SKM-1 (cell line): Measurements from ENCODE around the gene MTUS2.
A peak's percentile ranks its signal among the peaks of the same experiment; 100 is the strongest.

Source experiments
- DNase-seq: peaks from one replicate; lab custom pipeline; 2025; ENCODE audit not compliant: unreplicated experiment; lab: John Stamatoyannopoulos, UW

MTUS2 gene

GRCh38 chr13:29499506-29500165 lies 679.5 kb downstream of the MTUS2 start:
- DNase-seq = no peak

- no peak for DNase-seq
These were observed 680.2 kb downstream of the MTUS2 start for GRCh38 chr13:29500386-29500785.

GRCh38 chr13:29501674-29502073 lies 681.5 kb downstream of the MTUS2 start:
- DNase-seq = no peak

GRCh38 chr13:29502391-29503008 lies 682.4 kb downstream of the MTUS2 start:
- no peak for DNase-seq

GRCh38 chr13:29503041-29503837 lies 683.1 kb downstream of the MTUS2 start:
- DNase-seq = no peak

GRCh38 chr13:29504691-29505090 lies 684.6 kb downstream of the MTUS2 start:
- DNase-seq = no peak

GRCh38 chr13:29505511-29505910 lies 685.4 kb downstream of the MTUS2 start:
- DNase-seq = no peak

GRCh38 chr13:29505950-29506349 lies 685.8 kb downstream of the MTUS2 start:
- DNase-seq = no peak

- DNase-seq = no peak
These were observed 687.2 kb downstream of the MTUS2 start for GRCh38 chr13:29507356-29507755.

GRCh38 chr13:29508130-29508875 lies 688.2 kb downstream of the MTUS2 start:
- peak; percentile 28 for DNase-seq

GRCh38 chr13:29508876-29509252 lies 688.7 kb downstream of the MTUS2 start:
- no peak for DNase-seq

- no peak for DNase-seq
These were observed 690.0 kb downstream of the MTUS2 start for GRCh38 chr13:29509999-29510589.

- DNase-seq = no peak
These were observed 690.5 kb downstream of the MTUS2 start for GRCh38 chr13:29510651-29511084.

- DNase-seq = no peak
These were observed 691.1 kb downstream of the MTUS2 start for GRCh38 chr13:29511106-29511796.

- no peak for DNase-seq
These were observed 691.8 kb downstream of the MTUS2 start for GRCh38 chr13:29511980-29512379.

- no peak for DNase-seq
These were observed 693.2 kb downstream of the MTUS2 start for GRCh38 chr13:29513002-29513980.

GRCh38 chr13:29513981-29514719 lies 694.0 kb downstream of the MTUS2 start:
- no peak for DNase-seq

GRCh38 chr13:29514720-29515310 lies 694.7 kb downstream of the MTUS2 start:
- DNase-seq = no peak
